Measurements from ENCODE around the gene SULT4A1. TPM values are rescaled to one million over a fixed set of nuclear protein-coding genes. Genes with fewer than 3 reads are reported as not detected.

The SULT4A1 gene
- total RNA-seq, 4 donors from 2014 or later: 1.3 TPM; not detected in 3

GRCh38 chr22:43895986-43896645, 33.8 kb upstream of the SULT4A1 start:
- peaks cover 0 to 10% (median 0%) of the 10 kb centered on the region in 4 donors for H3K4me1 ChIP-seq
- no peak for DNase-seq (ENCODE audit: low spot score in 2 of 2)
- 40 to 47% methylated on average over 9 to 11 of the region's 11 CpGs for WGBS, 2 donors
- TF ChIP-seq EP300 (IDR thresholded peaks at IDR 0.05) (no peak), POLR2A (IDR thresholded peaks at IDR 0.05) (no peak), CTCF (IDR thresholded peaks at IDR 0.05) (no peak)
- no peak overlapping the region for H3K27ac ChIP-seq
- H3K36me3 ChIP-seq: no peaks in the 10 kb centered on the region
- peaks cover 0 to 34% of the 10 kb centered on the region in 2 donors for H3K27me3 ChIP-seq
- no peak overlapping the region for H3K4me3 ChIP-seq
- H3K9me3 ChIP-seq: no peaks in the 10 kb centered on the region

GRCh38 chr22:43894122-43894521, 31.8 kb upstream of the SULT4A1 start:
- no peak for DNase-seq (ENCODE audit: low spot score in 2 of 2)
- WGBS, 2 donors: 81 to 82% methylated on average over 4 to 5 of the region's 5 CpGs
- H3K27me3 ChIP-seq: peaks cover 0 to 54% of the 10 kb centered on the region in 2 donors

GRCh38 chr22:43893266-43893665, 31.0 kb upstream of the SULT4A1 start:
- no peak for DNase-seq (ENCODE audit: low spot score in 2 of 2)
- 59 to 61% methylated on average over 3 to 5 of the region's 5 CpGs for WGBS, 2 donors
- Histone ChIP-seq H3K4me3 (no peak overlapping the region), H3K27ac (no peak overlapping the region), H3K4me1 (peaks cover 0 to 12% (median 0%) of the 10 kb centered on the region in 4 donors), H3K27me3 (peaks cover 0 to 62% of the 10 kb centered on the region in 2 donors), H3K36me3 (no peaks in the 10 kb centered on the region), H3K9me3 (no peaks in the 10 kb centered on the region)
- TF ChIP-seq EP300 (IDR thresholded peaks at IDR 0.05): no peak
- TF ChIP-seq POLR2A (IDR thresholded peaks at IDR 0.05): no peak
- no peak for TF ChIP-seq CTCF (IDR thresholded peaks at IDR 0.05)

More at GRCh38 chr22:43894122-43894521, 31.8 kb upstream of the SULT4A1 start:
- Histone ChIP-seq H3K36me3 (no peaks in the 10 kb centered on the region), H3K4me1 (peaks cover 0 to 12% (median 0%) of the 10 kb centered on the region in 4 donors), H3K27ac (no peak overlapping the region), H3K4me3 (no peak overlapping the region), H3K9me3 (no peaks in the 10 kb centered on the region)
- TF ChIP-seq EP300 (IDR thresholded peaks at IDR 0.05): no peak
- no peak for TF ChIP-seq POLR2A (IDR thresholded peaks at IDR 0.05)
- no peak for TF ChIP-seq CTCF (IDR thresholded peaks at IDR 0.05)

GRCh38 chr22:43892183-43892894, 30.0 kb upstream of the SULT4A1 start:
- Histone ChIP-seq H3K4me3 (no peak overlapping the region), H3K4me1 (peaks cover 0 to 12% (median 0%) of the 10 kb centered on the region in 4 donors), H3K9me3 (no peaks in the 10 kb centered on the region), H3K36me3 (no peaks in the 10 kb centered on the region), H3K27me3 (peaks cover 0 to 70% of the 10 kb centered on the region in 2 donors), H3K27ac (no peak overlapping the region)
- 46 to 61% methylated on average over 11 to 14 of the region's 15 CpGs for WGBS, 2 donors
- no peak for DNase-seq (ENCODE audit: low spot score in 2 of 2)
- TF ChIP-seq CTCF (IDR thresholded peaks at IDR 0.05): no peak
- no peak for TF ChIP-seq EP300 (IDR thresholded peaks at IDR 0.05)
- no peak for TF ChIP-seq POLR2A (IDR thresholded peaks at IDR 0.05)
